Astrocyte (in vitro differentiated cells and primary cell): ENCODE data around the gene IFT88. TPM values are rescaled to one million over a fixed set of nuclear protein-coding genes. Genes with fewer than 3 reads are reported as not detected.

Experiments
- DNase-seq: peaks from one replicate; pipeline ENCODE4 v3.0.0-alpha.2; 2010; ENCODE audit warnings: low read depth
- FAIRE-seq: peaks from 2 replicates; lab custom pipeline; 2011; peaks lifted over from hg19 to GRCh38; lab: Jason Lieb, UNC
- H2AFZ ChIP-seq: 2 replicates; pipeline ENCODE4 v1.6.0; 2012; ENCODE audit warnings: low read depth, low read length, inconsistent platforms
- H3K27ac ChIP-seq: 2 replicates; pipeline ENCODE4 v1.5.1; 2011; ENCODE audit warnings: low read depth, low read length, inconsistent platforms
- H3K27me3 ChIP-seq: 2 replicates; pipeline ENCODE4 v1.6.0; 2011; ENCODE audit warnings: low read length, inconsistent platforms; ENCODE audit not compliant: insufficient read depth
- H3K36me3 ChIP-seq: 2 replicates; pipeline ENCODE4 v1.5.1; 2011; ENCODE audit warnings: low read length, inconsistent platforms; ENCODE audit not compliant: insufficient read depth
- H3K4me1 ChIP-seq: 2 replicates; pipeline ENCODE4 v1.5.1; 2011; ENCODE audit warnings: low read length, inconsistent platforms; ENCODE audit not compliant: insufficient read depth
- H3K4me2 ChIP-seq: 2 replicates; pipeline ENCODE4 v1.6.0; 2012; ENCODE audit warnings: low read length, inconsistent platforms
- H3K4me3 ChIP-seq: 2 replicates; pipeline ENCODE4 v1.5.1; 2011; ENCODE audit warnings: low read depth, mild to moderate bottlenecking, low read length, inconsistent platforms; ENCODE audit not compliant: insufficient read depth
- H3K79me2 ChIP-seq: 2 replicates; pipeline ENCODE4 v1.6.0; 2012; ENCODE audit warnings: mild to moderate bottlenecking, low read length, inconsistent platforms; ENCODE audit not compliant: insufficient read depth
- H3K9ac ChIP-seq: 2 replicates; pipeline ENCODE4 v1.6.0; 2012; ENCODE audit warnings: mild to moderate bottlenecking, low read length, inconsistent platforms
- H3K9me3 ChIP-seq: 2 replicates; pipeline ENCODE4 v1.5.1; 2012; ENCODE audit warnings: low read depth, mild to moderate bottlenecking, low read length, inconsistent platforms; ENCODE audit not compliant: insufficient read depth
- H4K20me1 ChIP-seq: 2 replicates; pipeline ENCODE4 v1.6.0; 2012; ENCODE audit warnings: low read length, inconsistent platforms; ENCODE audit not compliant: insufficient read depth
- H3K27ac Mint-ChIP-seq: one replicate; pipeline ENCODE4 v1.8.0; 2021; ENCODE audit warnings: mild to moderate bottlenecking, mixed read lengths; ENCODE audit not compliant: unreplicated experiment
- H3K27me3 Mint-ChIP-seq: one replicate; pipeline ENCODE4 v1.8.0; 2021; ENCODE audit warnings: low read depth, mixed read lengths; ENCODE audit not compliant: unreplicated experiment
- H3K36me3 Mint-ChIP-seq: one replicate; pipeline ENCODE4 v1.8.0; 2021; ENCODE audit warnings: low read depth, mixed read lengths; ENCODE audit not compliant: unreplicated experiment
- H3K4me1 Mint-ChIP-seq: one replicate; pipeline ENCODE4 v1.8.0; 2021; ENCODE audit warnings: low read depth, mixed read lengths; ENCODE audit not compliant: unreplicated experiment
- H3K4me3 Mint-ChIP-seq: one replicate; pipeline ENCODE4 v1.8.0; 2021; ENCODE audit warnings: mild to moderate bottlenecking, moderate library complexity, mixed read lengths; ENCODE audit not compliant: unreplicated experiment
- H3K9me3 Mint-ChIP-seq: one replicate; pipeline ENCODE4 v1.8.0; 2021; ENCODE audit warnings: mild to moderate bottlenecking, mixed read lengths; ENCODE audit not compliant: unreplicated experiment
- CTCF ChIP-seq: IDR thresholded peaks from 2 replicates; pipeline ENCODE4 v1.5.1; 2011; ENCODE audit warnings: low read depth, mild to moderate bottlenecking, inconsistent platforms, low read length, moderate library complexity; ENCODE audit not compliant: insufficient read depth
- EZH2 ChIP-seq: IDR thresholded peaks from 2 replicates; pipeline ENCODE4 v1.6.1; 2012; ENCODE audit warnings: mild to moderate bottlenecking, low read length, inconsistent platforms; ENCODE audit not compliant: insufficient read depth
- total RNA-seq: library from RNA; stranded (reverse); gene quantifications from 2 replicates; pipeline ENCODE4 v1.2.1, GENCODE V29; 2021

IFT88 gene
- total RNA-seq, 1 donor from 2014 or later, result 7.6 TPM

GRCh38 chr13:20699715-20700114 lies 132.8 kb downstream of the IFT88 start:
- peaks cover 22% of the 10 kb centered on the region for H3K27me3 Mint-ChIP-seq

GRCh38 chr13:20700288-20700687 lies 133.3 kb downstream of the IFT88 start:
- Histone ChIP-seq H3K4me3 (no peak overlapping the region), H4K20me1 (no peaks in the 10 kb centered on the region), H3K4me1 (peaks cover 10% of the 10 kb centered on the region), H3K9ac (no peak overlapping the region), H3K27me3 (peaks cover 16% of the 10 kb centered on the region), H3K27ac (no peak overlapping the region), H3K4me2 (no peak overlapping the region), H3K9me3 (no peaks in the 10 kb centered on the region), H3K79me2 (no peaks in the 10 kb centered on the region), H2AFZ (no peak overlapping the region), H3K36me3 (no peaks in the 10 kb centered on the region)
- Mint-ChIP-seq H3K4me3 (no peak overlapping the region), H3K27ac (no peak overlapping the region), H3K36me3 (no peaks in the 10 kb centered on the region), H3K27me3 (peaks cover 22% of the 10 kb centered on the region), H3K4me1 (no peaks in the 10 kb centered on the region), H3K9me3 (no peaks in the 10 kb centered on the region)
- TF ChIP-seq EZH2 (no peak), CTCF (no peak)
- FAIRE-seq (no peak), DNase-seq (no peak)

More at GRCh38 chr13:20699715-20700114, 132.8 kb downstream of the IFT88 start:
- no peak for DNase-seq
- Histone ChIP-seq H3K9me3 (no peaks in the 10 kb centered on the region), H3K79me2 (no peaks in the 10 kb centered on the region), H3K27ac (no peak overlapping the region), H4K20me1 (no peaks in the 10 kb centered on the region), H3K4me1 (peaks cover 10% of the 10 kb centered on the region), H3K9ac (no peak overlapping the region), H3K36me3 (no peaks in the 10 kb centered on the region), H3K4me2 (no peak overlapping the region), H2AFZ (no peak overlapping the region), H3K27me3 (peaks cover 16% of the 10 kb centered on the region), H3K4me3 (no peak overlapping the region)
- TF ChIP-seq EZH2, result no peak
- no peak for TF ChIP-seq CTCF
- Mint-ChIP-seq H3K36me3 (no peaks in the 10 kb centered on the region), H3K9me3 (no peaks in the 10 kb centered on the region), H3K27ac (no peak overlapping the region), H3K4me3 (no peak overlapping the region), H3K4me1 (no peaks in the 10 kb centered on the region)
- FAIRE-seq, result no peak

GRCh38 chr13:20701461-20701860 lies 134.5 kb downstream of the IFT88 start:
- Histone ChIP-seq H4K20me1 (no peaks in the 10 kb centered on the region), H3K4me3 (no peak overlapping the region), H3K4me1 (peaks cover 10% of the 10 kb centered on the region), H3K9me3 (no peaks in the 10 kb centered on the region), H3K79me2 (no peaks in the 10 kb centered on the region), H3K36me3 (no peaks in the 10 kb centered on the region), H3K27ac (no peak overlapping the region), H3K27me3 (peaks cover 16% of the 10 kb centered on the region), H3K4me2 (no peak overlapping the region), H2AFZ (no peak overlapping the region), H3K9ac (no peak overlapping the region)
- H3K27ac Mint-ChIP-seq, result no peak overlapping the region
- no peaks in the 10 kb centered on the region for H3K9me3 Mint-ChIP-seq
- no peak overlapping the region for H3K4me3 Mint-ChIP-seq
- H3K36me3 Mint-ChIP-seq, result no peaks in the 10 kb centered on the region
- no peak for TF ChIP-seq CTCF
- TF ChIP-seq EZH2, result no peak
- H3K27me3 Mint-ChIP-seq, result peaks cover 29% of the 10 kb centered on the region
- H3K4me1 Mint-ChIP-seq, result no peaks in the 10 kb centered on the region
- FAIRE-seq, result no peak
- DNase-seq, result no peak
